Measurements from ENCODE around the gene ZNF446. TPM values are rescaled to one million over a fixed set of nuclear protein-coding genes. Genes with fewer than 3 reads are reported as not detected.
"Not testable (repeated sequence)": the region's sequence is repeated elsewhere in the genome, so short reads cannot be mapped to it uniquely, and the experiment has no call there.

The ZNF446 gene
- total RNA-seq, result 1 to 10 TPM; 5.9 to 7.4 TPM

- CTCF ChIA-PET, result interaction anchor here (0.9 to 1.8 kb wide), 5 partner anchors 13 to 129 kb away, joined by 3 to 6 read pairs (median 3); partner anchors contain the start of gene ZBTB45
Observed at GRCh38 chr19:58475714-58476497, at the start of gene ZNF446. ZNF446 (plus strand) TSS chr19:58476352; CDS start chr19:58477219, 867 bp downstream.

DNA sequence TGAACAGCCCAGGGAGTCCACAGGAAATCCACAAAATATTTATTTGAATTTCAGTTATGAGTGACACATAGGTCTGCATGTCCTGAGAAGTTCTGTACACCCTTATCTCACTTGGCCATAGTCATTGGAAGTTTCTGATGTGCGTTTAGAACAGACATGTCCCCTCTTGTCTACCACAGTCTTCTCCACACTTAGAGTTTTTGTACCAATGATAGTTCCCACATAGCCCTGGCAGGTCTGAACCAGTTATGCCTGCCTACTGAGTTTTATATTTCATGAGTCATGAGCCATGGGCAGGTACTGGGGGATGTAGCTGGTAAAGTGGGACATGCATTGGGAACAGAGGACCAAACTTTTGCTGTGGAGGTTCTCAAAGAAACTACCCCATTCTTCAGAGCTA is 47.5 kb upstream of the ZNF446 start:
- DNase-seq (no peak), ATAC-seq (no peak)
- Mint-ChIP-seq H3K27me3 (no peaks in the 10 kb centered on the region), H3K36me3 (peaks cover 42% of the 10 kb centered on the region), H3K4me1 (no peaks in the 10 kb centered on the region), H3K27ac (no peak overlapping the region), H3K9me3 (ENCODE audit: low read depth) (peaks cover 29% of the 10 kb centered on the region), H3K4me3 (no peak overlapping the region)
- CTCF ChIA-PET, result no interaction called here

More at GRCh38 chr19:58475714-58476497, at the start of gene ZNF446:
- H3K27me3 Mint-ChIP-seq, result no peaks in the 10 kb centered on the region
- no peaks in the 10 kb centered on the region for H3K9me3 Mint-ChIP-seq (ENCODE audit: low read depth)
- DNase-seq (peak; percentile 99), ATAC-seq (peak; percentile 87)
- H3K4me1 Mint-ChIP-seq, result peaks cover 31% of the 10 kb centered on the region
- H3K27ac Mint-ChIP-seq, result peak within 1 kb of the TSS; percentile 96
- peak within 1 kb of the TSS; percentile 82 for H3K4me3 Mint-ChIP-seq
- H3K36me3 Mint-ChIP-seq, result peaks cover 9% of the 10 kb centered on the region

DNA sequence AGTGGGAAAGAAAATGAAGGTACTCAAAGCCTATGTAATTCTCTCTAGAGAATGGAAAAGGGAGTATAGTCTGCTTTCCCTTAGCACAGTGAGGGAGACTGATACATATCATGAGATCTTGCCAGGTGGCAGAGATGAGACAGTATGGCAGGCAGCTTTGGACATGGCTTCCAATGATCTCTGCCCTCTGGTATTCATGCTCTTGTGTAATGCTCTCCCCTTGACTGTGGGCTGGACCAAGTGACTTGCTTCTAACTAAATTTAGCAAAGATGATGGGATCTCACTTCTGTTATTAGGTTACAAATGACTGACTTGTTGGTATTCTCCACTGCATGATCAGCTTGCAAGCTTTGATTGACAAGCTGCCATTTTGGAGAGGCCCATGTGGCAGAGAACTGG is 46.4 kb upstream of the ZNF446 start:
- Mint-ChIP-seq H3K36me3 (peaks cover 50% of the 10 kb centered on the region), H3K4me3 (no peak overlapping the region), H3K27me3 (no peaks in the 10 kb centered on the region), H3K4me1 (no peaks in the 10 kb centered on the region), H3K9me3 (ENCODE audit: low read depth) (peaks cover 32% of the 10 kb centered on the region), H3K27ac (no peak overlapping the region)
- no peak for ATAC-seq
- DNase-seq, result no peak
- CTCF ChIA-PET, result interaction anchor here (1.0 kb wide), 1 partner anchor 11 kb away, joined by 3 read pairs; no protein-coding TSS in a partner anchor

GRCh38 chr19:58434217-58434616 is 41.9 kb upstream of the ZNF446 start:
- peaks cover 87% of the 10 kb centered on the region for H3K36me3 Mint-ChIP-seq
- DNase-seq, result no peak
- peaks cover 54% of the 10 kb centered on the region for H3K9me3 Mint-ChIP-seq (ENCODE audit: low read depth)
- CTCF ChIA-PET, result no interaction called here
- peaks cover 13% of the 10 kb centered on the region for H3K4me1 Mint-ChIP-seq
- no peak overlapping the region for H3K27ac Mint-ChIP-seq
- no peaks in the 10 kb centered on the region for H3K27me3 Mint-ChIP-seq
- ATAC-seq, result no peak
- H3K4me3 Mint-ChIP-seq, result no peak overlapping the region

DNA sequence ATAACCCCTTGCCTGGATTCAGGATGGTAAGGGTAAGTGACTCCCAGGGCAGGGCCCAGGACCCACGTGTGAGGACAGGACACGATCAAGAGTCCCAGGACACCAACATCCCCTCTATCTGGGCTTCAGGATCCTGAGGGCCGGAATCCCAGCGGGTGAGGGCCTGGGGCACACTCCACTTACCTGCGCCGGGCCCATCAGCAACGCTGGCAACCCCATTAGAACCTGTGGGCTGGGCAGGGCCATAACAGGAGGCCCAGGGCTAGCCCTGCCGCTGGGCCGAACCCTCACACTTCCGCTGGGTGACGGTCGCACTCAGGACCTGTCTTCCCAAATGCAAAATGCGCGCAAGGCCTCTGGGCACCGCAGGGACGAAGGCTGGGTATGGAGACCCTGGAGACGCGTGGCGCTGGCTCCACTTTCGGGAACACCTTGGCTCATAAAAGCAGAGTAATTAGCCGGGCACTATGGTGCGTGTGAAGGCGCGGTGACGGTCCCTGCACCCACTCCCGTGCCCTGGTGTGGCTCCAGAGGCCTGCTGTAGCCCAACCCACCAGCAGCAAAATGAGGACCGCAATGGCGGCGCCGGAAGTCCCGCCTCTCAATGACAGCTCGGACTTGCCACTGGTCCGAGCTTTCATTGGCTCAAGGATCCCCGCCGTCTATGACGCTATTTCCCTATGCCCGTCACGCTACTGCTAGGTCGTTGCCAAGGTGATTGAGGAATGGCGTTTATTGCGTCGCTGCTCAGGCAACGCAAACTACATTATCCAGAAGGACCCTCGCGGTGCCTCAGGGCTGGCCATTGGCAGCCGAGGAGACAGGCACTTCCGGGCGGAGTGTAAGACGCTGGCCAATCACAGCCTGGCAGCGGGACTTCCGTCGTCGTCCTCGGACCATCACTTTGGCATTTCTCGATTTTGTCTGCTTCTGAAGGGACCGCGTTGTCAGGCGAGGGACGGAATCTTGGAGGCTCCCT is 36.3 kb upstream of the ZNF446 start, which contains the start of gene ZNF132:
ZNF132 (minus strand) TSS at position 578 of the 979 bp plus-strand sequence; CDS start at position 246, 332 bp downstream.
- Mint-ChIP-seq H3K4me1 (peaks cover 28% of the 10 kb centered on the region), H3K9me3 (ENCODE audit: low read depth) (peaks cover 33% of the 10 kb centered on the region), H3K27me3 (peaks cover 2% of the 10 kb centered on the region), H3K27ac (peak within 1 kb of the TSS; percentile 92), H3K4me3 (peak within 1 kb of the TSS; percentile 82), H3K36me3 (peaks cover 51% of the 10 kb centered on the region)
- ATAC-seq, result peak; percentile 97
- CTCF ChIA-PET, result interaction anchor here (0.9 to 1.5 kb wide), 5 partner anchors 11 to 220 kb away, joined by 3 to 5 read pairs (median 4); partner anchors contain the start of genes ZNF324B and ZNF584
- DNase-seq, result peak; percentile 99

DNA sequence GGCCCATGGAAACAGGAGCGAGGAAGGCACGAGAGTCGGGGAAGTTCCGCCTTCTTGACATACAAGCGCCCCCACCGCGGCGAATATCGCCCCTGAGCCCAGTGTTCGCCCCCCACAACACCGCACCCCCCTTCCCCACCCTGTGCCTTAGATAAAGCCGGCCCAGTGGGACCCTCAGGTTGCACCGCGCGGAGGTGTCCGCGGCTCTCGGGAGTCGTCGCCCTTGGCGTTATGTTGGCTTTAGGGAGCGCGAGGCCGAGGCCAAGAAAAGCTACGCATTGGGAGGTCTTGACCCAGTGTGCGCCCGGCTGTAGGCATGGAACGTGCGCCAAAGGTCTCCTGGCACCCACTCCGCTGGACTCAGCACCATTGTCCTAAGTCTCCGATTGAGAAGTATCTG is 35.6 kb upstream of the ZNF446 start:
- peaks cover 28% of the 10 kb centered on the region for H3K4me1 Mint-ChIP-seq
- no peak for ATAC-seq
- H3K9me3 Mint-ChIP-seq (ENCODE audit: low read depth), result peaks cover 29% of the 10 kb centered on the region

DNA sequence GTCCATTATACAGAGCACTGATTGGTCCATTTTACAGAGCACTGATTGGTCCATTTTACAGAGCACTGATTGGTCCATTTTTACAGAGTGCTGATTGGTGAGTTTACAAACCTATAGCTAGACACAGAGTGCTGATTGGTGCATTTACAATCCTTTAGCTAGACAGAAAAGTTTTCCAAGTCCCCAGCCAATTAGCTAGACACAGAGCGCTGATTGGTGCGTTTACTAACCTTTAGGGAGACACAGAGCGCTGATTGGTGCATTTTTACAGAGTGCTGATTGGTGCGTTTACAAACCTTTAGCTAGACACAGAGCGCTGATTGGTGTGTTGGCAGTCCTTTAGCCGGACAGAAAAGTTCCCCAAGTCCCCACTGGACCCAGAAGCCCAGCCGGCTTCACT is 33.2 kb upstream of the ZNF446 start:
- peaks cover 18% of the 10 kb centered on the region for H3K9me3 Mint-ChIP-seq (ENCODE audit: low read depth)
- DNase-seq, H3K27ac Mint-ChIP-seq, ATAC-seq, H3K27me3 Mint-ChIP-seq, CTCF ChIA-PET, H3K4me3 Mint-ChIP-seq: not testable (repeated sequence)
- H3K4me1 Mint-ChIP-seq, result peaks cover 23% of the 10 kb centered on the region
- peaks cover 23% of the 10 kb centered on the region for H3K36me3 Mint-ChIP-seq

More for the DNA sequence above, 35.6 kb upstream of the ZNF446 start:
- Mint-ChIP-seq H3K36me3 (peaks cover 44% of the 10 kb centered on the region), H3K4me3 (peak overlapping the region; percentile 82), H3K27me3 (peaks cover 2% of the 10 kb centered on the region), H3K27ac (peak overlapping the region; percentile 92)
- CTCF ChIA-PET, result interaction anchor here (0.9 to 1.5 kb wide), 5 partner anchors 11 to 221 kb away, joined by 3 to 5 read pairs (median 4); partner anchors contain the start of genes ZNF324B and ZNF584
- no peak for DNase-seq

DNA sequence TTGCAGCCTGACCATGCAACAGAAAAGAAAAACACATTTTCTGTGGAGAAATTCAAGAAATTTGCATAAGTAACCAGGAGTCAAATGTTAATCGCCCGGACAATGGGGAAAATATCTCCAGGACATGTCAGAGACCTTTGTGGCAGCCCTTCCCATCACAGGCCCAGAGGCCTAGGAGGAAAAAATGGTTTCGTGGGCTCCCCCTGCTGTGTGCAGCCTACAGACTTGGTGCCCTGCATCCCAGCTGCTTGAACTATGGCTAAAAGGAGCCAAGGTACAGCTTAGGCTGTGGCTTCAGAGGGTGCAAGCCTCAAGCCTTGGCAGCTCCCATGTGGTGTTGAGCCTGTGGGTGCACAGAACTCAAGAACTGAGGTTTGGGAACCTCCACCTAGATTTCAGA is 27.3 kb upstream of the ZNF446 start:
- H3K27me3 Mint-ChIP-seq; H3K27ac Mint-ChIP-seq; H3K36me3 Mint-ChIP-seq; CTCF ChIA-PET; H3K4me3 Mint-ChIP-seq; ATAC-seq; DNase-seq; H3K9me3 Mint-ChIP-seq (ENCODE audit: low read depth): not testable (repeated sequence)
- peaks cover 20% of the 10 kb centered on the region for H3K4me1 Mint-ChIP-seq

DNA sequence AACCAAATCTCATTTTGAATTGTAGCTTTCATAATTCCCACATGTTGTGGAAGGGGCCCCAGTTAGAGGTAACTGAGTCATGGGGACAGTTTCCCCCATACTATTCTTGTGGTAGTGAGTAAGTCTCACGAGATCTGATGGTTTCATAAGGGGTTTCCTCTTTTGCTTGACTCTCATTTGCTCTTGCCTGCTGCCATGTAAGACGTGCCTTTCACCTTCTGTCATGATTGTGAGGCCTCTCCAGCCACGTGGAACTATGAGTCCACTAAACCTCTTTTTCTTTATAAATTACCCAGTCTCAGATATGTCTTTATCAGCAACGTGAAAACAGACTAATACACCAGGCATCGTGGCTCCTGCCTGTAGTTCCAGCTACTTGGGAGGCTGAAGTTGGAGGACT is 26.2 kb upstream of the ZNF446 start:
- H3K9me3 Mint-ChIP-seq (ENCODE audit: low read depth); DNase-seq; H3K27me3 Mint-ChIP-seq; H3K4me3 Mint-ChIP-seq; H3K27ac Mint-ChIP-seq; ATAC-seq: not testable (repeated sequence)
- CTCF ChIA-PET, result interaction anchor here (1.9 kb wide), 1 partner anchor 17 kb away, joined by 4 read pairs; the partner anchor contains the start of gene ZNF324
- Mint-ChIP-seq H3K36me3 (peaks cover 14% of the 10 kb centered on the region), H3K4me1 (peaks cover 20% of the 10 kb centered on the region)

GRCh38 chr19:58450856-58451357 is 25.2 kb upstream of the ZNF446 start:
- Mint-ChIP-seq H3K36me3 (peaks cover 14% of the 10 kb centered on the region), H3K27ac (no peak overlapping the region), H3K4me3 (peak overlapping the region; percentile 74), H3K27me3 (peaks cover 5% of the 10 kb centered on the region), H3K4me1 (peaks cover 20% of the 10 kb centered on the region), H3K9me3 (ENCODE audit: low read depth) (peaks cover 9% of the 10 kb centered on the region)
- no peak for DNase-seq
- ATAC-seq, result peak; percentile 26
- CTCF ChIA-PET, result interaction anchor here (0.7 to 1.9 kb wide), 7 partner anchors 11 to 69 kb away, joined by 3 to 7 read pairs (median 4); partner anchors contain the start of genes ZBTB45, ZNF132, ZNF324 and ZNF584

GRCh38 chr19:58451358-58452101 is 24.6 kb upstream of the ZNF446 start, which contains the start of gene ZNF324B:
ZNF324B (plus strand) TSS chr19:58451622; CDS start chr19:58453702, 2,080 bp downstream.
- DNase-seq, result peak; percentile 98
- CTCF ChIA-PET, result interaction anchor here (0.9 to 1.9 kb wide), 6 partner anchors 11 to 68 kb away, joined by 3 to 7 read pairs (median 4); partner anchors contain the start of genes ZBTB45, ZNF132 and ZNF324
- peaks cover 15% of the 10 kb centered on the region for H3K36me3 Mint-ChIP-seq
- peak within 1 kb of the TSS; percentile 58 for H3K27ac Mint-ChIP-seq
- peaks cover 20% of the 10 kb centered on the region for H3K4me1 Mint-ChIP-seq
- ATAC-seq, result peak; percentile 98
- peaks cover 9% of the 10 kb centered on the region for H3K9me3 Mint-ChIP-seq (ENCODE audit: low read depth)
- peaks cover 5% of the 10 kb centered on the region for H3K27me3 Mint-ChIP-seq
- H3K4me3 Mint-ChIP-seq, result peak within 1 kb of the TSS; percentile 74

DNA sequence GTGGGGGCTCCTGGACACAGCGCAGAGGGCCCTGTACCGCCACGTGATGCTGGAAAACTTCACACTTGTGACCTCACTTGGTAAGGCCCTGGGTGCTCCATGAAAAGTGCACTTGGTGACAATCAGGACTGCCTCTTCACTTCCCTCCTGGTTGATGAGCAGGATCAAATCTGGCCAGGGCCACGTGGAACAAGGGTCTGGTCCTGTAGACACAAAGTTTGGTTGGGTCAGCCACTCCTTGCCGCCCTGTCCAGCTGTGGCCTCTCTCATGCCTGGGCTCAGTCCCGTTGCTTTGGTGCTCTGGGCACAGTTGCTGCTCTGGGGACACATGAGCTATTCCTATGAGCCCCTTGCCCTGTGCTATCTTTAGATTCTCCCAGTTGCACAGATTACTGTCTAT is 22.4 kb upstream of the ZNF446 start:
- CTCF ChIA-PET, result no interaction called here

More for the DNA sequence above, 22.4 kb upstream of the ZNF446 start:
- ATAC-seq (no peak), DNase-seq (no peak)
- H3K36me3 Mint-ChIP-seq, result peaks cover 23% of the 10 kb centered on the region
- peaks cover 2% of the 10 kb centered on the region for H3K9me3 Mint-ChIP-seq (ENCODE audit: low read depth)
- H3K4me1 Mint-ChIP-seq, result peaks cover 20% of the 10 kb centered on the region
- peaks cover 3% of the 10 kb centered on the region for H3K27me3 Mint-ChIP-seq
- H3K4me3 Mint-ChIP-seq, result no peak overlapping the region
- H3K27ac Mint-ChIP-seq, result no peak overlapping the region
